ENCODE data around the gene SLC38A1.
A peak's percentile ranks its signal among the peaks of the same experiment; 100 is the strongest.

Gene SLC38A1

GRCh38 chr12:46230983-46231382 is 37.9 kb downstream of the SLC38A1 start:
- DNase-seq (ENCODE audit: low read depth), result no peak

- DNase-seq (ENCODE audit: low read depth), result no peak
Observed at GRCh38 chr12:46230306-46230705, 38.5 kb downstream of the SLC38A1 start.

GRCh38 chr12:46227616-46228015 is 41.2 kb downstream of the SLC38A1 start:
- no peak for DNase-seq (ENCODE audit: low read depth)

- DNase-seq (ENCODE audit: low read depth), result peak; percentile 42
Observed at GRCh38 chr12:46224386-46224785, 44.5 kb downstream of the SLC38A1 start.

- DNase-seq (ENCODE audit: low read depth), result no peak
Observed at GRCh38 chr12:46223047-46223446, 45.8 kb downstream of the SLC38A1 start.

DNA sequence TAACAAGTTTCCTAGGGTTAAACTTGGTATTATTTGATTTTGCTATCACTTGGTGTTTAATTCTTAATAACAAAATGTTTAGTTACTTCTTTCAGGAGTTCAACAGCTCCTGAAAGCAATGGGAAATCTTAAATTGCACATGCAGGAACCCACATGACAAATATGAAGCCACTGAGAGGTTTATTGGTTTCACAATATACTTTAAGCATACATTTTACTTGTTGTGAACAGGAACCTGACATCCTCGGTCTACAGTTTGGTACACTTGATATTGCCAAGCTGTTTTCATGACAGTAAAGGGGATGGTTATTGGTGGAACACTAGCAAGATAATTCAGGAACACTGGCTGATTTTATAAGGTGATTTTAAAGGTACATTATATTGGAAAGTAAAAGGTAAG is 46.2 kb downstream of the SLC38A1 start:
- DNase-seq (ENCODE audit: low read depth), result no peak

DNA sequence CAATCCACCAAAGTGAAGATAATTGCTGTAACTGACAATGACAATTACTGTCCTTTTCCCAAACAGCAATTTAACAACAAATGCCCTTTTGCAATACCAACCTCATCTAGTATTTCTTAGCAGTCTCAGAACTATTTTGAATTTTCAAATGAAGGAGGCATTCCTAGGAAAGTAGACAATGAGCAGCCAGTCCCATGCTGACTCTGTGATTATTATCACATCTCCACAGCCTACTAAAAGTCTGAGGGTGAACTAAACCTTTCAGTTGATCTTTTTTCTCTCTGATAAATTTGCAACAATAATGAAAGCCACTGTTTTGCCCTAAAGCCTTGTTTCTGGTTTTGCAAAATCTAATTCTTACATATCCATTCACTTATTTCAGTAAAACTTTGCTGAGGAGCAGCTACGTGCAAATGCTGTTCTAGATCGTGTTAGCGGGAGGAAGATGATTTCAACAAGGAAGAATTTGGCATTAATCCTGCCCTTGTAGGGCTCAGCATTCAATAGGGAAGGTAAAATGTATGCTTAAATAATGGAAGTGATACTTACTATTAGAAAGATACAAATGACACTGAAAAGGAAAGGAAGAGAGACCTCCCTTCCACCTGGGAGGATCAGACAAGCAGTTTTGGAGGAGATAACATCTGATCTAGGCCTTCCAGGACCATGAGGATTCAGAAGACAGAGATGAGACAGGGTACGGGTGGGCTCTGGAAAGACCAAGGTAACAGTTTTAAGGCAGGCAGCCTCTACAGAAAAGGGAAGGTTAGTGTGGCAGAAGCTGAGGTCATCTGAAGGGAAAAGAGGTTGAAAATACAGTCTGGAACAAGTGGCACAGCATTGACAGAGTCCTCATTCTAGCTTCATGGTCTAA is 47.4 kb downstream of the SLC38A1 start:
- peak; percentile 83 for DNase-seq (ENCODE audit: low read depth)

DNA sequence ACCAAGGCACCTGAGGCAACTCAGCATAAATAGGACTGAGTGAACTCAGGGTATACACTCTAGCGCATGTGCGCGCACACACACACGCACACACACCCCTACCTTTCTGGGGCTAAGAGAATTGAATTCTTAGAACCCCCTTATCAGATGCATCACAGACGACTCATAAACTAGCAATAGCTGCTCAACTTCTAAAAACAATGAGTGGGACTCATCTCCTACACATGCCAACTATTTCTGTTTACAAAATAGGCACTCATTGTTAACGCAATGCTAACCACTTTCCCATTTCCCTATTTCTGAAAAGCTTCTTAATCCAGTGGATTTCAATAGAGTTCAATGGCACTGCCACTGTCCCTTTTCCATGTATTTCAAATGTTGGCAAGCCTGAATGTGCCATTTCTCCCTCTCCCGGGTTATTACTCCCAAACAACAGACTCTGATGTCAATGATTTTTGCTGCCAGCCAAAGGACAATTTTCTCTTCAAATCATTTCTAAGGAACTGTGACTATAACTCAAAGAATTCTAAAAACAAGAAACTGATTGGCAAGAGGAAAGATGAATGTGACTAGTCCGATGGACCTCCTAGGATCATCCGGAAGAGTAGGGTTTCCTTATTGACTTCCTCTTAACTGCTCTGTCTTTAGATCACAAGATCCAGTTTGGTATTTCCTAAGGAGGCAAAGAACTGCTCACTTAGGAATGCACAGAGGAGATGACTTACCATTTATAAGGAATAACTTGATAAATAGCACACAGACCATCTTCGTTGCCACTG is 48.8 kb downstream of the SLC38A1 start:
- DNase-seq (ENCODE audit: low read depth), result peak; percentile 88

DNA sequence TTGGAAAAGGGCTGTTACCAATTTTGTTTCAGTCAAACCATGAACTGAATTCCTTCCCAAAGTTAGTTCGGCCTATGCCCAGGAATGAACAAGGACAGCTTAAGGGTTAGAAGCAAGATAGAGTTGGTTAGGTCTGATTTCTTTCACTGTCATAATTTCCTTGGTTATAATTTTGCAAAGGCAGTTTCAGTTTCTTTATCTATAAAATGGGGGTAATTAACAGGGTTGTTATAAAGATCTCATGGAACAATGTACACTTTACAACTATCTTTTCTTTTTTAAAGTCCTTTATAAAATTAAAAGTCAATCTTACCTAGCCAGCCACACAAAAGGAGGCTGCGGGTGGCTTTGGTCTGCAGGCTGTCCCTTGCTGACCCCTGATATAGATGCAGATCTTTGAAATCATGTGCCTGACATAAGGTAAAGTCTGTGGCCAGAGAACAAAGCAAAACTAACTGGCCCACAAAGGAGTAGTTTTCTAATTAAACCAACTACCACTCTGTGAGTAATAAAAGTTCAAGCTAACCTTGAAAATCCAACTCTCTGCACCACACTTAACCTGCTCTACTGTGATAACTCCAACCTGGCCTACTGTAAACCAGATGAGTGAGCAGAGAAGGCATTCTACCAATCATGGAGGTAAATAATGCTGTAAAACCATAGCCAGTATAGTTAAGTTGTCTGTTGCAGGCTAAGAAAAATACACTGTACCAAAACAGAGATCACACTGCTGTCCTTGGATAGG is 49.5 kb downstream of the SLC38A1 start:
- DNase-seq (ENCODE audit: low read depth), result no peak

DNA sequence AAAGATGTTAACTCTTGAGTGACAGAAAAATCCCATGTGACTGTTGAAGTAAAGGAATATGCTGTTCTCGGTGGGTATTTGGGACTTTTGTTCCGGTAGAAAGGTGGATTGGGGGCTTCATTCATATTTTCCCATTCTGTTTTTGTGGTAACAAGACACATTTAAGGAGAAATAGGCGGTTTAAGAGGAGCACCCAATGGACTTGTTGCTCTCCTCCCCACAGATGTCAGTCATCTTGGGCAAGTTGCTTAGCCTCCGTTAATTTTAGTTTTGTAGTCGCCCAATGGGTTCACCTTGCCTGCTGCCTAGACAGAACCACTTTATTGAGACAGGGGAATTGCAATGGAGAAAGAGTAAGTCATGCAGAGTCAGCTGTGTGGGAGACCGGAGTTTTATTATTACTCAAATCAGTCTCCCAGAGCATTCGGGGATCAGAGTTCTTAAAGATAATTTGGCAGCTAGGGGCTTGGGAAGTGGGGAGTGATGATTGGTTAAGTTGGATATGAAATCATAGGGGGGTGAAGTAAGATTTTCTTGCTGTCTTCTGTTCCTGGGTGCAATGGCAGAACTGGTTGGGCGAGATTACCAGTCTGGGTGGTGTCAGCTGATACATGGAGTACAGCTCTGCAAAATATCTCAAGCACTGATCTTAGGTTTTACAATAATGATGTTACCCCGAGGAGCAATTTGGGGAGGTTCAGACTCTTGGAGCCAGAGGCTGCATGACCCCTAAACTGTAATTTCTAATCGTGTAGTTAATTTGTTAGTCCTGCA is 50.3 kb downstream of the SLC38A1 start:
- DNase-seq (ENCODE audit: low read depth), result no peak

DNA sequence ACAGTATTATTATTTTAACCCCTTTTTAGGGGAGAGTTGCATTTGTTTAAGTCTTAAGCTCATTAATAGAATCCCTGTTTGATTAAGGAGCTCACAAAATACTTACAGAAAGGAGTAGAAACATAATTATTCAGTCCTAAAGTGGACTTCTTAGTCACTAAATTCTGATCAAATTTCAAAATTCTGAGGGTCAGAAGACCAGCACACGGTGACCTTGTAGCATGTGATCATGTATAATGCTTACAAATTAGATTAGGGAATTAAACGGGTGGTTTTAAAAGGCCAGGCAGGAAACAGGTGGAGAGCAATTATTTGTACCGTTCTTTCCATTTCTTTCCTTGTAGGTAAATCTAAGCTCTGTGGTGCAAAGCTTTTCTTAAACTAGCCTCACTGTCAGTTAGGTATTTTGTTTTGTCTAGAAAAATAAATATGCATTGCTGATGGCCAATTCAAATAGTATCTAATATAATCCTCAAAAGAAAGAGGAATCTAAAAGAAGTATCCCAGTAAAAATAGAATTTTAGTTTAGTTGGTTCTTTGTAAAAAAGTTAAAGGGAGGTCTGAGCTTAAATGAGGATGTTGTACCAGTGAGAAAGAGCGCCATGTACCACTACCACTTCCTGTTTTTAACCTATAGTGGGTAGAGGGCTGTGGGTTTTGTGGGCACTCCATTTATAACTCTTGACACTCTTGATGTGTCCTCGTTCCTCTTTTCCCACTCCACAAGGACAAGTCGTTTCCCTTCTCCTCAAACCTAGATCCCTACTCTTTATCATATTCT is 51.1 kb downstream of the SLC38A1 start:
- DNase-seq (ENCODE audit: low read depth), result no peak

- peak; percentile 21 for DNase-seq (ENCODE audit: low read depth)
Observed at GRCh38 chr12:46214668-46215436, 54.0 kb downstream of the SLC38A1 start.

- peak; percentile 22 for DNase-seq (ENCODE audit: low read depth)
Observed at GRCh38 chr12:46212108-46212982, 56.5 kb downstream of the SLC38A1 start.

DNA sequence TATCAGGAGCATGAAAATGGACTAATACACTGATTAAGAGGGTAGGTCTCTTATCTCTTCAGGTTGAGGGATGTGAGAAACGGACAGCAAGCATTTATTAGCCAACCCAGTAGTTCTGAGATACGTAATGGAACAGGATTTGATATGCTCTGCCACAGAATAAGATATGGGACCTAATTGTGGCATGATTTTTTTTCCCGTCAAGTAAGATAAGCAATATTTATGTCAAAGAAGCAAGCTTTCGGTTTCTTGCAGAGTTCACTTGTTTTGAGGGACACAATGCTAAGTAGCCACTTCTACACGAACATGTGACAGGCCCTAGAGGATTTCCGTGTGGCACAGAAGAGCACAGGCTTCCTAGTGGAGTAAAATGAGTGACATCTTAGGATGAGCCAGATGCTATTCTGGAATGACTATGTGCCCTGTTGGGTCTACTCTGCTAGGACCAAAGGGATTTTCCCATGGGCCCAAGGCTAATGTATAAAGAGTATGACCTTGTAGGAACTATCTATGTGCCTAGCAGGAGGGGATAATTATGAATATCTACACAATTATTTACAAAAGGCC is 57.9 kb downstream of the SLC38A1 start:
- DNase-seq (ENCODE audit: low read depth), result no peak

DNA sequence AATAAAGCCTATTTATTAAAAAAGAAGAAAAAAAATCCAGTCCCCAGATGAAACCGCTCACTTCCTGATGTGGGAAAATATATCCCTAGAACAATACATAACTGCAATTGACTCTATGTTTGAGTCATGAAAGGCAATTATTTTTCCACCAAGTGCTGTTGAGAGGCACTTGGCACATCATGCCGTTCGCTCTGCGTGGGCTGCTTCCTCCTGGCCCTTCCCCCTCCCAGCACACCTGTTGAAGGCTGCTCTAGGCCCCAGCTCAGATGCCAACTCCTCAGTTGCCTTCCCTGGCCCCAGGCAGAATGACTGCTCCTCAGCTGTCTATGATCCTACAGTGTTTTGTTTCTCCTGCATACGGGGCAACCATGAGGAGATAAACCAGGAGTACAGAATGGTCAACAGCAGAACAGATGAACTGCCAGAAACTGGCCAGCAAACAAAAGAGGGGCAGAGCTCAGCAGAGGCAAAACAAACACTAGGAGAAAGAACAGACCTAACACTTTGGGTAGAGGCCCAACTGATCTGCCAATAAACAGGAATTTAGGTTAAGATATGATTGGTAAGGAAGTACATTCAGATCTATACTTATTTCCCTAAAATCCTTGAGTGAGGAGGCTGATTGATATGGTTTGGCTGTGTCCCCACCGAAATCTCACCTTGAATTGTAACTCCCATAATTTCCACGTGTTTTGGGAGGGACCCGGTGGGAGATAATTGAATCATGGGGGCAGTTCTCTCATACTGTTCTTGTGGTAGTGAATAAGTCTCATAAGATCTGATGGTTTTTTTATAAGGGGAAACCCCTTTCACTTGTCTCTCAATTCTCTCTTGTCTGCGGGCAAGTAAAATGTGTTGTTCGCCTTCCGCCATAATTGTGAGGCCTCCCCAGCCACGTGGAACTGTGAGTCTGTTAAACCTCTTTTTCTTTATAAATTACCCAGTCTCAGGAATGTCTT is 58.6 kb downstream of the SLC38A1 start:
- no peak for DNase-seq (ENCODE audit: low read depth)

DNA sequence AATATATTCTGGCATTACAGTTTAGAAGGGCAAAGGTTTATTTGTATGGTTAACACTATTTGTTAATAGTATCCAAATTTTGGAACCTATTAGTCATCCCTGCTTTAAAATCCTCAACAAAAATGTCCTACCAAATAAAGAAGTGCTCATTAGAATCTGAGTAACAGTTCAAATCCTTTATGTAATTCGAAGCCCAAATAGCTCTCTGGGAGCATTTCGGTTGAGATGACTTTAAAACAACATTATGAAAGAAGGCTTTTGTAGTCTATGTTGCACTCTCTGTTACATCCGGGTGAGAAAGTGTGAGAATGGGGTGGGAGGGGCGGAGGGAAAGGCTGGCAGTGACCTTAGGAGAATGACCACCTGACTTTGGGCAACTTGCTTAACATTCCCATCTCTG is 59.7 kb downstream of the SLC38A1 start:
- DNase-seq (ENCODE audit: low read depth), result peak; percentile 79

- no peak for DNase-seq (ENCODE audit: low read depth)
Observed at GRCh38 chr12:46208370-46208769, 60.5 kb downstream of the SLC38A1 start.

DNA sequence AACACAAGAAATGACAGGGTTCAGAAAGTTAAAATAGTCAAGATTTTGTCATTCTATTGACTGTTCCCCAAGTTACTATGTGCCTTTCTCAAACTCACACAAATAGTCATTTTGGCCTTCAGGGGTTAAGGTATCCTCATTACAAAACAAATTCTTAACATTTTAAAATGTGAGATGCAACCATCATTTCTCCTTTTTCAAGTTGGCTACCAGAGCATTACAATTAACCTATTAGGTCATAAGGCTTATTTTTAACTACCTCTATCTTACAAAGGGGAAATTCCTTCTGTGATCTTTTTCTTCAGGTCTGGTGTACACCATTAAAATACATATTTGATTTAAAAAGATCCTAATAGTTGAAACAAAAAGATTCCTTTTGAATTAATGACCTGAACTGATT is 61.2 kb downstream of the SLC38A1 start:
- no peak for DNase-seq (ENCODE audit: low read depth)
